Fibroblast of mammary gland (primary cell): ENCODE results near the gene MT1HL1.

ENCODE experiments used
- DNase-seq: peaks from one replicate; pipeline ENCODE4 v3.0.0-alpha.2; 2010; ENCODE audit warnings: low read depth
- H3K4me3 ChIP-seq: 2 replicates; pipeline ENCODE4 v1.5.1; 2011; ENCODE audit warnings: low read depth, mild to moderate bottlenecking, low read length, moderate library complexity; ENCODE audit not compliant: control insufficient read depth
- CTCF ChIP-seq: conservative IDR thresholded peaks from 2 replicates; pipeline ENCODE4 v1.5.1; 2011; ENCODE audit warnings: low read depth, low read length, inconsistent platforms; ENCODE audit not compliant: control insufficient read depth, insufficient read depth

The MT1HL1 gene

GRCh38 chr1:236997882-236998281, 6.4 kb downstream of the MT1HL1 start:
- no peak for DNase-seq
- H3K4me3 ChIP-seq = no peak overlapping the region
- TF ChIP-seq CTCF = no peak

- no peak for DNase-seq
- no peak for TF ChIP-seq CTCF
Observed at GRCh38 chr1:236997361-236997760, 6.9 kb downstream of the MT1HL1 start.

GRCh38 chr1:236994450-236994849, 9.8 kb downstream of the MT1HL1 start:
- H3K4me3 ChIP-seq = no peak overlapping the region
- TF ChIP-seq CTCF = no peak
- DNase-seq = no peak

More at GRCh38 chr1:236997361-236997760, 6.9 kb downstream of the MT1HL1 start:
- H3K4me3 ChIP-seq = no peak overlapping the region

- no peak for DNase-seq
- TF ChIP-seq CTCF = no peak
- H3K4me3 ChIP-seq = no peak overlapping the region
Observed at GRCh38 chr1:236992449-236992848, 11.8 kb downstream of the MT1HL1 start.

GRCh38 chr1:236990052-236990445, 14.2 kb downstream of the MT1HL1 start:
- no peak for TF ChIP-seq CTCF
- H3K4me3 ChIP-seq = no peak overlapping the region
- no peak for DNase-seq

- H3K4me3 ChIP-seq = no peak overlapping the region
- TF ChIP-seq CTCF = no peak
- no peak for DNase-seq
Observed at GRCh38 chr1:236989290-236990051, 14.8 kb downstream of the MT1HL1 start.
